SK-N-MC (cell line): ENCODE results near the gene POFUT2.

Experiments used
- DNase-seq: peaks from one replicate; pipeline ENCODE4 v3.0.0-alpha.2; 2011; ENCODE audit warnings: low read depth, low spot score
- H3K27ac ChIP-seq: fragments of 200-600 bp; sonication (generic); 2 replicates; pipeline ENCODE4 v1.5.1; 2016; ENCODE audit warnings: mixed run types
- H3K36me3 ChIP-seq: fragments of 200-600 bp; sonication (generic); 2 replicates; pipeline ENCODE4 v1.6.1; 2017; ENCODE audit warnings: antibody characterized with exemption, low read length, mixed read lengths; ENCODE audit not compliant: insufficient read depth
- H3K4me3 ChIP-seq: fragments of 200-600 bp; sonication (generic); 2 replicates; pipeline ENCODE4 v1.5.1; 2016
- H3K9ac ChIP-seq: fragments of 200-600 bp; sonication (generic); 2 replicates; pipeline ENCODE4 v1.8.0; 2017; ENCODE audit warnings: mixed run types, mixed read lengths; ENCODE audit not compliant: insufficient read length
- H3K9me3 ChIP-seq: fragments of 200-600 bp; sonication (generic); 2 replicates; pipeline ENCODE4 v1.6.1; 2017; ENCODE audit warnings: low read depth, mild to moderate bottlenecking, antibody characterized with exemption, low read length, moderate library complexity, mixed read lengths
- EZH2 ChIP-seq: fragments of 200-600 bp; sonication (generic); IDR thresholded peaks from one replicate; pipeline ENCODE4 v1.6.1; 2017; ENCODE audit warnings: antibody characterized with exemption
- FOXP2 ChIP-seq: optimal IDR thresholded peaks from 2 replicates; pipeline ENCODE3; 2011; ENCODE audit warnings: mild to moderate bottlenecking, moderate library complexity; ENCODE audit not compliant: insufficient read depth; ENCODE audit errors: extremely low read length, control extremely low read depth
- POLR2AphosphoS5 ChIP-seq: IDR thresholded peaks from 2 replicates; pipeline ENCODE4 v1.6.1; 2012; ENCODE audit warnings: mild to moderate bottlenecking, low read depth, low read length, borderline replicate concordance

POFUT2 gene

GRCh38 chr21:45277101-45278045 lies 10.3 kb downstream of the POFUT2 start:
- DNase-seq: no peak
- Histone ChIP-seq H3K9ac (no peak overlapping the region), H3K27ac (no peak overlapping the region), H3K36me3 (peaks cover 58% of the 10 kb centered on the region), H3K9me3 (0 out of 2 replicates have a peak, but pooled peaks cover 3% of the 10 kb centered on the region), H3K4me3 (no peak overlapping the region)
- TF ChIP-seq EZH2: no peak
- no peak for TF ChIP-seq POLR2AphosphoS5
- no peak for TF ChIP-seq FOXP2

- TF ChIP-seq POLR2AphosphoS5 (no peak), EZH2 (no peak), FOXP2 (no peak)
- Histone ChIP-seq H3K9ac (no peak overlapping the region), H3K27ac (no peak overlapping the region), H3K4me3 (no peak overlapping the region), H3K9me3 (peaks cover 7% of the 10 kb centered on the region; the same call in 1 of the 2 replicates), H3K36me3 (peaks cover 65% of the 10 kb centered on the region)
- no peak for DNase-seq
These were observed 11.1 kb downstream of the POFUT2 start for GRCh38 chr21:45276596-45276995.

DNA sequence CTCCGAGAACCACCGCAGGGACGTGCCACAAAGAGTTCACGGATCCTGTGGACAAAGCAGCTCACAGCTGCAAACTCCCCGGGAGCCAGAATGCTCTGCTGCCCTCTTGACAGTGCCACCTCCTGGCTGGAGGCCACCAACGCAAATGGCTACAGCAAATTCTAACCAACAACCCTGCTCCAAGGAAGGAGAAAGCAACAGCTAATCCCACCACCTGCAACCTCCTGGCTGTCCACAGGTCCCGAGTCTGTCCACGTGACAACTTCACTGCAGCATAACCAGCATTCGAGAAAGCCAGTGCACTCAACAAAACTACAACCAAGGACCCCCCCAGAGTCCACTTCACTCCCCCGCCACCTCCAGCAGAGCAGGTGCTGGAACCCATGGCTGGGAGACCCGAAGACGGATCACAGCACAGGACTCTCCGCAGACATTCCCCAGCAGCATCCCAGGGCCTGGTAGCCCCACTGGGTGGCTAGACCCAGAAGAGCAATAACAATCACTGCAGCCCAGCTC lies 17.3 kb downstream of the POFUT2 start:
- no peak for DNase-seq
- TF ChIP-seq EZH2 (no peak), POLR2AphosphoS5 (no peak), FOXP2 (no peak)
- no peak overlapping the region for H3K27ac ChIP-seq
- no peak overlapping the region for H3K9ac ChIP-seq
- H3K4me3 ChIP-seq: no peak overlapping the region
- H3K9me3 ChIP-seq: peaks cover 9% of the 10 kb centered on the region; the same call in 1 of the 2 replicates
- peaks cover 59% of the 10 kb centered on the region for H3K36me3 ChIP-seq

DNA sequence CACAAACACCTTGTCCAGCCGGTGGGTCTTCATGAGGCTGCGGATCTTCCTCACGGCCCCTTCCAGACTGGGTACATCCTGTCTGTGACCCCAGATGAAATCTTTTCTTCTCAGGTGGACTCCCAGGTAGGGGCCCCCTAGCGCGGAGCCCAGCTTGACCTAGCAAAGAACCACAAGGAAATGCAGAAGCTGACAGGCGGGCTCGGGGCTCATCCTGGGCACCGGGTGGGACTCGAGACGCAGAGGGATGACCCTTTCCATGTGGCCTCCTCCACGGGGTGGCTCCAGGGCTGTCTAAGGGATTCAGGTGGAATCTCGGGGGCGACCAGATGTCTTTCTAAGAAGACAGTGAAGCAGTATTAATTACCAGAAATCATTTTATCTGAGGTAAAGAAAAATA lies 17.8 kb downstream of the POFUT2 start:
- Histone ChIP-seq H3K9me3 (peaks cover 6% of the 10 kb centered on the region; the same call in 1 of the 2 replicates), H3K27ac (no peak overlapping the region), H3K4me3 (no peak overlapping the region), H3K9ac (no peak overlapping the region), H3K36me3 (peaks cover 59% of the 10 kb centered on the region)
- no peak for DNase-seq
- TF ChIP-seq FOXP2 (no peak), POLR2AphosphoS5 (no peak), EZH2 (no peak)

DNA sequence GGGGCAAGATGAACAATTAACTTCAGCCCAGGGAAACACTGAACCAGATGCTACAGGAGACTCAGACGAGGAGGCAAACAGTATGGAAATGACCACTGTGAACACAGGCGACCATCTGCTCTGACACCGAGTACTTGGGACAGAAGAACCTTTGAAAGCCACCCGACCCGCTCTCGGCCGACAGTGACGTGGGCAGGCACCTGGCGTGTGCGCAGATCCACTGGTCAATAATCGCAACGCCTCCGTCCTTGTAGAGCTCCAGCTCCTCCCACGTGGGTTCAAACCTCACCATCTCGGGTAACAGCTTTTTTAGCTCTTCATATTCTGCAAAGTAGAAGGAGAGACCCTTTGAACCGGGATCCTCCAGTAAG lies 20.3 kb downstream of the POFUT2 start:
- no peak overlapping the region for H3K27ac ChIP-seq
- H3K4me3 ChIP-seq: no peak overlapping the region
- H3K9ac ChIP-seq: no peak overlapping the region
- peaks cover 41% of the 10 kb centered on the region for H3K36me3 ChIP-seq
- TF ChIP-seq FOXP2: no peak
- no peak for TF ChIP-seq EZH2
- TF ChIP-seq POLR2AphosphoS5: no peak
- peaks cover 5% of the 10 kb centered on the region; the same call in 1 of the 2 replicates for H3K9me3 ChIP-seq
- no peak for DNase-seq

DNA sequence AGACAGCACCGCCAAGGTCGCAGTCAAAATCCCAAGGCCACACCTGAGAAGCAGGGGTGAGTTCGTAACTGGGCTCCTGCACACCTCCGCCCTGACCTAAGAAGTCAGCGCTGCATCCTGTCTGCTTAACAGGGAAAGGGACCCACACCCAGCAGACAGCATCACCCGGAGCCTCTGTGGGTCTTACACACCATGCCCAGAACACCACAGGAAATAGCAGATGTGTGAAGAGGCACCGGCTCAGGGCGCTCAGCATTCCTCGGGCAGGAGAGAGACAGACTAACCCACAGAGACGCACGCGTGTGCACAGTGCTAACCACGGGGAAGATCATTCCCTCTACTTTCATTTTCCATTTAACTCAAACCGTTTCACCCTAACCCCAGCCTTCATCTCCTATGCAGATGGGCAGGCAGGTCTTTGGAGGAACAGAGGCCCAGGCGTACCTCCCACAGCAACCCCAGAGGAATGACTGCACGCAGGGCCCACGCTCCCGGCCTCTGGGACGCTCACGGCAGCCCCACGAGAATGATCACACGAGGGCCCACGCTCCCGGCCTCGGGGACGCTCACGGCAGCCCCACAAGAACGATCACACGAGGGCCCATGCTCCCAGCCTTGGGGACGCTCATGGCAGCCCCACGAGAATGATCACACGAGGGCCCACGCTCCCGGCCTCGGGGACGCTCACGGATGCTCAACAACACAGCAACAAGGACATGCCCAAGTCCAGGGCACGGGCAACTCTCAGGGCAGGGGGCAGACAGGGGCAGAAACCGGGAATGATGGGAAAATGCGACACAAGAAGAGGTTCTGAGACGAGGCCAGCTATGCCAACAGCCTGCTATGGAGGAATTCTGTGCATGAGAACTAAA lies 20.9 kb downstream of the POFUT2 start:
- Histone ChIP-seq H3K36me3 (peaks cover 35% of the 10 kb centered on the region), H3K4me3 (no peak overlapping the region), H3K9ac (no peak overlapping the region), H3K9me3 (peaks cover 3% of the 10 kb centered on the region; the same call in 1 of the 2 replicates), H3K27ac (no peak overlapping the region)
- DNase-seq: no peak
- TF ChIP-seq POLR2AphosphoS5 (no peak), FOXP2 (no peak), EZH2 (no peak)

DNA sequence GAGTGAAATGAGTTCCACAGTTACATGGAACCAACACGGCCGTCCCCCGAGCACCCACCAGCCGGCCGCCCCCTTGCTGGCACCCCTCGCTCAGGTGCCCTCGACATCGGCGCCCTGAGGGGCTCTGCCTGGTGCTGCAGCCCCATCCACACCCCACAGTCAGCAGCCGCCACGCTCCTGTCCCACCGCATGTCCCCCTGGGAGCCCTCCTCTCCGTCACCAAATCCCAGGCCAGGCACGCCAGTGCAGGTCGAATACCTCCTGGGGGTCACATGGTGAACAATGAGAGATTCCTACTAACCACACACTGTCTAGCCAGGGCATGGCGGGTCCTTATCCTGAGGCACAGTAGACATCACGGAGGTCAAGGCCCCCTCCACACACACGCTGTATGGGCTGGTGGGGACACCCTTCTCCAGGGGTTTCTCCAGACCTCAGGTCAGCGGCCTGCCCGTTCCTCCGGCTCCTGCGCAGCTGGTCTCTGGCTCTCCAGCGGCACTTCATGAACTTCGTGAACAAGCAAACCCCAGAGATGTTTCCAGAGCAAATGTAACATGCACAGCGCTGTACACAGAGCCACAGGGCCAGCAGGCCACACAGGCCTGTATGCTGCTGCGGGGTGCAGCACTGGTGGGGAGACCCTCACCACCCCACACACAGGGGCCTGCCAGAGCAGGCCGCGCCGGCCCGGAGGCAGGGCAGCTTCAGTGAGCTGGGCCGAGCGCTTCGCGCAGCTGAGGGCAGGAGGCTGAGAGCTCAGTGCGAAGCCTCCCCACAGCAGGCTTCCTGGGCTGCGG lies 21.8 kb downstream of the POFUT2 start:
- Histone ChIP-seq H3K9me3 (no peaks in the 10 kb centered on the region), H3K4me3 (no peak overlapping the region), H3K9ac (no peak overlapping the region), H3K36me3 (peaks cover 26% of the 10 kb centered on the region), H3K27ac (no peak overlapping the region)
- TF ChIP-seq EZH2: no peak
- no peak for DNase-seq

DNA sequence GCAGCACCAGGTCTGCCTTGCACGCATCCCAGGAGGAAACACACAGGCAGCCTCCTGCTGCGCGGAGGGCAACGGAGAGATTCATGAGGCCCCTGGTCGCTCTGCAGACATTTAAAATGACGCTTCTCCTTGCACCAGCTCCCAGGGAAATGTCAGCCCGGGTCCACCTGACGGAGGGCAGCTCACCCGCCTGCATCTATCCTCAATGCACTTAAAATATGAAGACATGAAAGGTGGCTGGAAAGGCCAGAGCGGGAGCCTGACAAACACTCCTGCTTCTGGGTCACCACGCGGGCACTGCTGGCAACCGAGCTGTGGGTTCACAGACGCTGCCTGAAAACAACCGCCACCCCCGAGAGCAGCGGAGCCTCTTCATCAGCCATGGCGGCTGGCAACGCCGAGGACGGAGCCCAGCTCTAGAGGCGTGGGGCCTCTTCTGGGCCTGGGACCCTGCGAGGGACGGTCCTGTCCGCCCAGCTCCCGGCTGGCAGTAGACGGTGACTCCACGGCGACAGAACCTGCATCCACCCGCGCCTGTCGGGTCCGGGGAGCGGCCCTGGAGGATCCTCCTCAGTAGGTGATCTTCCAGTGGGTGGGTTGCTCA lies 22.7 kb downstream of the POFUT2 start:
- no peak for TF ChIP-seq FOXP2
- TF ChIP-seq EZH2: no peak
- no peak for TF ChIP-seq POLR2AphosphoS5
- H3K9ac ChIP-seq: no peak overlapping the region
- no peak overlapping the region for H3K27ac ChIP-seq
- no peak for DNase-seq
- H3K36me3 ChIP-seq: peaks cover 17% of the 10 kb centered on the region
- no peaks in the 10 kb centered on the region for H3K9me3 ChIP-seq
- H3K4me3 ChIP-seq: no peak overlapping the region
